Keratinocyte (primary cell): ENCODE data around the gene C9orf50.

ENCODE experiments used
- EZH2 ChIP-seq: IDR thresholded peaks from one replicate; pipeline ENCODE4 v1.6.1; 2012; ENCODE audit warnings: inconsistent platforms, mild to moderate bottlenecking, low read length, moderate library complexity
- TF ChIP-seq, protein P1 (sequence below), 3 experiments: IDR thresholded peaks in 1 of 3; conservative IDR thresholded peaks in 1 of 3; optimal IDR thresholded peaks in 1 of 3; 2 replicates in 2 of 3; 3 replicates in 1 of 3; pipeline versions ENCODE3 to v1.5.1; 2011; ENCODE audit warnings: low read length in 3 of 3, mild to moderate bottlenecking in 3 of 3, moderate library complexity in 2 of 3, control low read depth in 1 of 3, inconsistent platforms in 1 of 3; ENCODE audit not compliant: insufficient read depth in 2 of 3; ENCODE audit errors: extremely low read depth in 1 of 3

DNA sequence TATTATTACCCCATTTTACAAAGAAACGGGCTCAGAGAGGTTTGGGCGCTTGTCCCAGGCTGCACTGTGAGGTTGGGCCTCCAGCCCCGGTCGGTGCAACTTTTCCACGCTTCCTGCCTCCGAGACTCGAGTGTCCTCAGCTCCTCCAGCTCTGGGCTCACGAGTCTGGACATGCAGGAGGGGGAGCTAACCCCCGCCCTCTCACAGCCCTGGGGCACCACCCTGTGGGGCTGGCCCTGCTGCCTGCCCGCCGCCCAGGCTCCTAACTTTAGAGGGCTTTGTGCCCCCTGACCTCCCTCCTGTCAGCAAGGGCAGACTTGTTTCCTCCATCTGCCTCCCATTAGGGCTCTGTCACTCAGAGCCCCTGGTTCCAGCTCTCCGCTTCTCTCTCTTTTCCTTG is 25.4 kb upstream of the C9orf50 start:
- TF ChIP-seq, protein P1, sequence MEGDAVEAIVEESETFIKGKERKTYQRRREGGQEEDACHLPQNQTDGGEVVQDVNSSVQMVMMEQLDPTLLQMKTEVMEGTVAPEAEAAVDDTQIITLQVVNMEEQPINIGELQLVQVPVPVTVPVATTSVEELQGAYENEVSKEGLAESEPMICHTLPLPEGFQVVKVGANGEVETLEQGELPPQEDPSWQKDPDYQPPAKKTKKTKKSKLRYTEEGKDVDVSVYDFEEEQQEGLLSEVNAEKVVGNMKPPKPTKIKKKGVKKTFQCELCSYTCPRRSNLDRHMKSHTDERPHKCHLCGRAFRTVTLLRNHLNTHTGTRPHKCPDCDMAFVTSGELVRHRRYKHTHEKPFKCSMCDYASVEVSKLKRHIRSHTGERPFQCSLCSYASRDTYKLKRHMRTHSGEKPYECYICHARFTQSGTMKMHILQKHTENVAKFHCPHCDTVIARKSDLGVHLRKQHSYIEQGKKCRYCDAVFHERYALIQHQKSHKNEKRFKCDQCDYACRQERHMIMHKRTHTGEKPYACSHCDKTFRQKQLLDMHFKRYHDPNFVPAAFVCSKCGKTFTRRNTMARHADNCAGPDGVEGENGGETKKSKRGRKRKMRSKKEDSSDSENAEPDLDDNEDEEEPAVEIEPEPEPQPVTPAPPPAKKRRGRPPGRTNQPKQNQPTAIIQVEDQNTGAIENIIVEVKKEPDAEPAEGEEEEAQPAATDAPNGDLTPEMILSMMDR (optimal IDR thresholded peaks at IDR 0.05 in 1 of 3, IDR thresholded peaks at IDR 0.05 in 1 of 3, conservative IDR thresholded peaks at IDR 0.05 in 1 of 3; ENCODE audit: extremely low read depth in 1 of 3, insufficient read depth in 2 of 3, low read length in 3 of 3): no peak
- no peak for TF ChIP-seq EZH2
